GM19395 (cell line): ENCODE results near the gene MOV10L1.

Experiments used
- ATAC-seq: cut with Tn5 transposase; IDR thresholded peaks from one replicate; pipeline ENCODE4 v1.9.1; 2021; ENCODE audit warnings: mild to moderate bottlenecking, moderate library complexity; ENCODE audit not compliant: unreplicated experiment

MOV10L1 gene

GRCh38 chr22:50101870-50102565, 12.2 kb downstream of the MOV10L1 start:
- no peak for ATAC-seq

- ATAC-seq, result no peak
These were observed 13.1 kb downstream of the MOV10L1 start for GRCh38 chr22:50102946-50103345.

- no peak for ATAC-seq
These were observed 14.3 kb downstream of the MOV10L1 start for GRCh38 chr22:50104141-50104544.

- no peak for ATAC-seq
These were observed 15.6 kb downstream of the MOV10L1 start for GRCh38 chr22:50105208-50106100.

GRCh38 chr22:50107529-50107928, 17.7 kb downstream of the MOV10L1 start:
- ATAC-seq, result no peak

GRCh38 chr22:50111056-50111455, 21.2 kb downstream of the MOV10L1 start:
- no peak for ATAC-seq

GRCh38 chr22:50112151-50113118, 22.6 kb downstream of the MOV10L1 start:
- ATAC-seq, result no peak

GRCh38 chr22:50114221-50115021, 24.6 kb downstream of the MOV10L1 start:
- ATAC-seq, result no peak

- no peak for ATAC-seq
These were observed 25.9 kb downstream of the MOV10L1 start for GRCh38 chr22:50115693-50116092.

GRCh38 chr22:50117168-50117762, 27.5 kb downstream of the MOV10L1 start:
- no peak for ATAC-seq

GRCh38 chr22:50118129-50118528, 28.3 kb downstream of the MOV10L1 start:
- no peak for ATAC-seq

GRCh38 chr22:50118557-50119168, 28.9 kb downstream of the MOV10L1 start:
- no peak for ATAC-seq

GRCh38 chr22:50119169-50119767, 29.5 kb downstream of the MOV10L1 start:
- no peak for ATAC-seq

- ATAC-seq, result no peak
These were observed 30.0 kb downstream of the MOV10L1 start for GRCh38 chr22:50119768-50120251.

GRCh38 chr22:50121202-50121740, 31.5 kb downstream of the MOV10L1 start:
- ATAC-seq, result no peak

- no peak for ATAC-seq
These were observed 33.3 kb downstream of the MOV10L1 start for GRCh38 chr22:50123119-50123518.

GRCh38 chr22:50125029-50125428, 35.2 kb downstream of the MOV10L1 start:
- ATAC-seq, result no peak

- ATAC-seq, result no peak
These were observed 39.4 kb downstream of the MOV10L1 start for GRCh38 chr22:50129121-50129736.
